CD8-positive, alpha-beta memory T cell (primary cell): Measurements from ENCODE around the gene NAT9. TPM values are rescaled to one million over a fixed set of nuclear protein-coding genes. Genes with fewer than 3 reads are reported as not detected.

ENCODE experiments used
- CTCF ChIA-PET: fragments of 350-600 bp; sonication (Branson Sonifier 250); formaldehyde crosslinking; loops from one replicate; lab custom pipeline; 2021; ENCODE audit warnings: antibody characterized with exemption; lab: Charles Lee
- POLR2A ChIA-PET: fragments of 350-600 bp; sonication (Branson Sonifier 250); formaldehyde crosslinking; loops from one replicate; lab custom pipeline; 2021; ENCODE audit warnings: antibody characterized with exemption; lab: Charles Lee
- DNase-seq, 5 donors: peaks; one replicate each; pipeline versions ENCODE4 v3.0.0 to v3.0.0-alpha.2; 2020 to 2022; ENCODE audit warnings: mixed read lengths in 1 of 5
- H3K27ac ChIP-seq: one replicate; pipeline ENCODE4 v1.7.0; 2013; ENCODE audit warnings: low read depth, mild to moderate bottlenecking, low read length, moderate library complexity
- H3K27me3 ChIP-seq: 2 replicates; pipeline ENCODE4 v1.7.0; 2013; ENCODE audit warnings: low read length, mild to moderate bottlenecking; ENCODE audit not compliant: insufficient read depth, poor library complexity, severe bottlenecking
- H3K36me3 ChIP-seq: 2 replicates; pipeline ENCODE4 v1.7.0; 2013; ENCODE audit warnings: mild to moderate bottlenecking, low read length, moderate library complexity; ENCODE audit not compliant: insufficient read depth
- H3K4me1 ChIP-seq: 2 replicates; pipeline ENCODE4 v1.7.0; 2013; ENCODE audit warnings: mild to moderate bottlenecking, low read length, moderate library complexity; ENCODE audit not compliant: insufficient read depth
- H3K4me3 ChIP-seq: 2 replicates; pipeline ENCODE4 v1.7.0; 2013; ENCODE audit warnings: mild to moderate bottlenecking, low read length
- H3K9me3 ChIP-seq: 2 replicates; pipeline ENCODE4 v1.7.0; 2013; ENCODE audit warnings: mild to moderate bottlenecking, low read length
- H3K27ac Mint-ChIP-seq, 8 donors: one replicate each; pipeline ENCODE4 v1.8.0; 2020 to 2021; ENCODE audit warnings: mixed read lengths in 8 of 8, mild to moderate bottlenecking in 6 of 8, inconsistent platforms in 3 of 8, moderate library complexity in 3 of 8
- H3K27me3 Mint-ChIP-seq, 2 donors: one replicate each; pipeline ENCODE4 v1.8.0; 2020 to 2021; ENCODE audit warnings: mixed read lengths in 2 of 2, mild to moderate bottlenecking in 1 of 2, moderate library complexity in 1 of 2
- H3K36me3 Mint-ChIP-seq, 3 donors: one replicate each; pipeline ENCODE4 v1.8.0; 2020 to 2021; ENCODE audit warnings: mixed read lengths in 3 of 3, inconsistent platforms in 1 of 3, mild to moderate bottlenecking in 1 of 3
- H3K4me1 Mint-ChIP-seq, 3 donors: one replicate each; pipeline ENCODE4 v1.8.0; 2020 to 2021; ENCODE audit warnings: mixed read lengths in 3 of 3, inconsistent platforms in 1 of 3, mild to moderate bottlenecking in 1 of 3
- H3K4me3 Mint-ChIP-seq, 7 donors: one replicate each; pipeline ENCODE4 v1.8.0; 2020 to 2021; ENCODE audit warnings: mixed read lengths in 7 of 7, mild to moderate bottlenecking in 6 of 7, moderate library complexity in 4 of 7, inconsistent platforms in 2 of 7
- H3K9me3 Mint-ChIP-seq, 5 donors: one replicate each; pipeline ENCODE4 v1.8.0; 2020 to 2022; ENCODE audit warnings: mixed read lengths in 5 of 5, mild to moderate bottlenecking in 3 of 5, moderate library complexity in 2 of 5, inconsistent platforms in 1 of 5
- polyA plus RNA-seq: library from polyadenylated mRNA; unstranded; fragments of 300-500 nt; fragmentation: Illumina TruSeq; gene quantifications from one replicate; pipeline ENCODE4 v1.2.3, GENCODE V29; 2021
- total RNA-seq, 2 experiments: library from RNA; stranded (reverse); gene quantifications; one replicate each; pipeline ENCODE4 v1.2.3, GENCODE V29; 2021

Gene NAT9
- total and polyA plus RNA-seq, 3 experiments from 2014 or later, result 17.1 to 44.5 (median 42.7) TPM

DNA sequence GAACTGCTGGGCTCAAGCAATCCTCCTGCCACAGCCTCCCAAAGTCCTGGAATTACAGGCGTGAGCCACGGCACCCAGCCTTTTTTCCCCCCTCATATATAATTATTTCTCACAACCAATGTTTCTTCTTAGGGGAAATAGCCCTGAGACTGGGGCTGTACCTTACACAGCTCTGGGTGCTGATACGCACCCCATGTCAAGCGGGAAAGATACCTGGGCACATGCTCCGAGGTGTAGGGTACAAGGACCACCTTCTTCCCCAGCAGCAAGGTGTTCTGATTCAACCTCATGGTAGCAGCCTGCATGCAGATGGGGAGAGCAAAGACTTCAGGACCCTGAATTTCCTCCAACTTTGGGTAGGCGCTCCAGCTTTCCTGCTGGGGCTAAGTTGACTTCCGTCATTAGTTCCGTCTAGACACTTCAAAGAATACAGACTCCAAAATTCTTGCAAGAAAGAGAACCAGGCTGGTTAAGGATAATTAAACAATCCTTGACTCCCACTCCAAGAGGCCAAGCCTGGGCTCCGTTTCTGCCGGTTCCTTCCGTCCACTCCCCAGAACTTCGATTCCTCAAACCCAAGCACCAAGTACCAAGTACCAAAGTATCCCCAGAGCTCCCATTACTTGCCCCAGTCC lies 619 bp downstream of the NAT9 start:
- no peaks in the 10 kb centered on the region for H3K27me3 ChIP-seq
- peaks cover 0 to 2% of the 10 kb centered on the region in 2 donors for H3K27me3 Mint-ChIP-seq
- ChIA-PET POLR2A (interaction anchor here (1.5 to 2.1 kb wide), 3 partner anchors 26 to 39 kb away, joined by 5 to 11 read pairs (median 6); partner anchors contain the start of gene RAB37), CTCF (interaction anchor here (1.1 to 13.7 kb wide), 7 partner anchors 15 to 118 kb away, joined by 5 to 214 read pairs (median 7); partner anchors contain the start of genes NHERF1 and RAB37)
- H3K36me3 ChIP-seq, result peaks cover 26% of the 10 kb centered on the region
- peaks cover 0 to 47% (median 9%) of the 10 kb centered on the region in 3 donors for H3K36me3 Mint-ChIP-seq
- H3K4me1 ChIP-seq, result peaks cover 58% of the 10 kb centered on the region
- peak overlapping the region; percentile 91 for H3K4me3 ChIP-seq
- no peak for DNase-seq
- H3K4me3 Mint-ChIP-seq, result peak overlapping the region; percentile 97 to 99 (median 98)
- H3K9me3 ChIP-seq, result no peaks in the 10 kb centered on the region
- H3K27ac Mint-ChIP-seq, result peak overlapping the region; percentile 93 to 98 (median 98)
- H3K4me1 Mint-ChIP-seq, result peaks cover 58 to 79% (median 78%) of the 10 kb centered on the region in 3 donors
- no peaks in the 10 kb centered on the region for H3K9me3 Mint-ChIP-seq
- peak overlapping the region; percentile 73 for H3K27ac ChIP-seq

DNA sequence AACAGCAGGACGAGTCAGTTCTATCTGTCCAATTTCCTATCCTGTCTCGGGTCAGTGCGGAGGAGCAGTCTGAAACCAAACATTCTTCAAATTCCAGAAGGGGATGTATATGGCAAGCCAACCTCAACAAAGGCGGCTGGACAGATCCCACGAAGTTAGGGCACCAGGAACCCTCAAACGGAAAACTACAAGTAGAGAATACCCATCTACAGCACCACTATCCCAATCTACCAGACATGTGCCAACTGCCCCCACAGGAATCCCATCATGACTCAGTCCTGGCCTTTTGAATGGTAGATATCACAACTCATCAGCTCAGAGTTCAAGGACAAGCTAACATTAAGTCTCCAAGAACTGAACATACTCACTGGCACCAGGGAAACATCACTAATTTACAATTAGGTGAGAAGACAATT lies 2.3 kb downstream of the NAT9 start:
- Mint-ChIP-seq H3K4me3 (peak overlapping the region; percentile 5 to 91 (median 70)), H3K9me3 (no peaks in the 10 kb centered on the region), H3K36me3 (peaks cover 0 to 60% (median 7%) of the 10 kb centered on the region in 3 donors), H3K27ac (peak overlapping the region; percentile 26 to 85 (median 66)), H3K27me3 (peaks cover 0 to 2% of the 10 kb centered on the region in 2 donors), H3K4me1 (peaks cover 50 to 76% (median 69%) of the 10 kb centered on the region in 3 donors)
- POLR2A ChIA-PET, result interaction anchor here (0.6 to 1.1 kb wide), 3 partner anchors 17 to 97 kb away, joined by 3 to 6 read pairs (median 3); no protein-coding TSS in a partner anchor
- no peak for DNase-seq
- CTCF ChIA-PET, result interaction anchor here (0.9 to 13.7 kb wide), 6 partner anchors 17 to 116 kb away, joined by 4 to 214 read pairs (median 30); partner anchors contain the start of gene NHERF1
- Histone ChIP-seq H3K4me3 (no peak overlapping the region), H3K36me3 (peaks cover 41% of the 10 kb centered on the region), H3K4me1 (peaks cover 52% of the 10 kb centered on the region), H3K27me3 (no peaks in the 10 kb centered on the region), H3K9me3 (no peaks in the 10 kb centered on the region), H3K27ac (no peak overlapping the region)

DNA sequence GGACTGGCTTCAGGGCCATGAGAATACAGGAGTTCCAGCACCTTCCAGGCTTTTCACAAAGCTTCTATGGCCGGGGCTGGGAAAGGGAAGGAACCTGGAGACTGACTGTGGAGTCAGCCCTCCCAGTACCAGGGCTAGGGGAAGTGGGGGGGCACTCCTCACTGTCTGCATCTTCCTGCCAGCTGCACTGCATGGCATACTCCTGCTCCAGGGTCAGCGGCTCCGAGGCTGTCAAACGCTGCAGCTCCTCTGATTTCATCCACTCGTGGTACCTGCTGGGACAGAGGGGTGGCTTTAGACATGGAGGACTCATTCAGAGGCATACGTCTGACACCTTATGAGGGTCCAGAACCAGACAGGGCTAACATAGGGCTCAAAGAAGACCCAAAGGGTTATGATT lies 2.7 kb downstream of the NAT9 start:
- H3K36me3 ChIP-seq, result peaks cover 45% of the 10 kb centered on the region
- Mint-ChIP-seq H3K4me3 (peak overlapping the region in 4 of 7 donors; percentile 15 to 91 (median 70)), H3K4me1 (peaks cover 53 to 76% (median 70%) of the 10 kb centered on the region in 3 donors), H3K36me3 (peaks cover 0 to 63% (median 11%) of the 10 kb centered on the region in 3 donors), H3K27ac (peak overlapping the region in 6 of 8 donors; percentile 24 to 85 (median 72)), H3K9me3 (no peaks in the 10 kb centered on the region), H3K27me3 (peaks cover 0 to 2% of the 10 kb centered on the region in 2 donors)
- ChIA-PET POLR2A (no interaction called here), CTCF (interaction anchor here (0.9 to 13.7 kb wide), 5 partner anchors 17 to 116 kb away, joined by 3 to 214 read pairs (median 52); partner anchors contain the start of gene NHERF1)
- DNase-seq, result no peak
- no peak overlapping the region for H3K4me3 ChIP-seq
- peaks cover 48% of the 10 kb centered on the region for H3K4me1 ChIP-seq
- H3K27me3 ChIP-seq, result no peaks in the 10 kb centered on the region
- no peak overlapping the region for H3K27ac ChIP-seq
- H3K9me3 ChIP-seq, result no peaks in the 10 kb centered on the region

DNA sequence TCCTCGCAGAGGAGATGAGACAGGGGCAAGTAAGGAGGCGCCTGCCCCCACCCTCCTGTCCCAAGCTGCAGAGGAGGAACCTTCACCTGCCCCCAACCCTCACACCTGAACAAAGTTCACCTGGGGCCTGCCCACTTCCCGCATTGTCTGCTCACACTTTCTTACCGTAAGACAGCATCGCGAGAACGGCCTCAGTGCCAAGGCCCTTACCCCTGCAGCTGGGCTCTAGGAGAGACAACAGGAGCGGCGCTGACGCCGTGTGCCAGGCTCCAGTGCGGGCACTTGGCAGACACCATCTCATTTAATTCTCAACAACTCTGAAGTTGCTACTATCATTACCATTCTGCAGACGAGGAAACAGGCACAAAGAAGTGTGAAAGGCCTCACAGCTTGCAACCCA lies 4.1 kb downstream of the NAT9 start:
- Mint-ChIP-seq H3K27me3 (peaks cover 0 to 2% of the 10 kb centered on the region in 2 donors), H3K4me1 (peaks cover 45 to 66% (median 62%) of the 10 kb centered on the region in 3 donors), H3K36me3 (peaks cover 0 to 74% (median 11%) of the 10 kb centered on the region in 3 donors), H3K9me3 (no peaks in the 10 kb centered on the region), H3K4me3 (no peak overlapping the region), H3K27ac (peak overlapping the region in 6 of 8 donors; percentile 10 to 95 (median 82))
- Histone ChIP-seq H3K9me3 (no peaks in the 10 kb centered on the region), H3K4me3 (no peak overlapping the region), H3K36me3 (peaks cover 59% of the 10 kb centered on the region), H3K4me1 (peaks cover 35% of the 10 kb centered on the region), H3K27ac (no peak overlapping the region), H3K27me3 (no peaks in the 10 kb centered on the region)
- ChIA-PET CTCF (interaction anchor here (1.0 to 13.7 kb wide), 7 partner anchors 8 to 115 kb away, joined by 3 to 214 read pairs (median 30); partner anchors contain the start of genes NHERF1 and RAB37), POLR2A (interaction anchor here (1.3 to 3.3 kb wide), 3 partner anchors 12 to 30 kb away, joined by 4 to 22 read pairs (median 6); no protein-coding TSS in a partner anchor)
- DNase-seq, result no peak

DNA sequence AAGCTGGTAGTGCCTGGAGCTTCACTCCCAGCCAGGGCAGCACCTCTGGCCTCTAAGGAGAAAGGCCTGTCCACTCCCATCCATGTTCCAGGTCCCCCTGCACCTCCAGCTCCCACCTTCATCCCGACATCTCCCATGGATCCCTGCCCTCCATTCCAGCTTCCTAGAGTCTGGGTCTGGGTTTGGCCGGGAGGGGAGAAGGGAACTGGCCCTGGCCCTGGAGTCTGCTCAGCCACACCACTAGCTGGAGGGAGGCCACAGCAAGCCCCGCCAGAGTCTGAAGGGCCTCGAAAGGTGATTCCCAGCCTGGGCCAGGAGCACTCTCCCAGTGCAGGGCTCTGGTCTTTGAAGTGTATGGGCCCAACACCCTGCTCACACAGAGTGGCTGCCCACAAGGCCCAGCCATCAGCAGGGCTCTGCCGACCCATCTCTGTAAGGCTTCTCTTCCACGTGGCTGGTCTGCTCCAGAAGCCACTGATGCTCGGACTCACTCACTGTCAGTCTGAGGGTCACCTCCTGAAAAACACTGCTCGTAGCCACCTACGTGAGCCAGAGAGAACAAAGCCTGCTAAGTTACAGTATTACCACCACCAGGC lies 4.7 kb downstream of the NAT9 start:
- H3K36me3 ChIP-seq, result peaks cover 62% of the 10 kb centered on the region
- Mint-ChIP-seq H3K27ac (peak overlapping the region in 7 of 8 donors; percentile 10 to 99 (median 80)), H3K4me1 (peaks cover 43 to 63% (median 56%) of the 10 kb centered on the region in 3 donors), H3K4me3 (no peak overlapping the region), H3K36me3 (peaks cover 0 to 78% (median 11%) of the 10 kb centered on the region in 3 donors), H3K27me3 (peaks cover 0 to 2% of the 10 kb centered on the region in 2 donors), H3K9me3 (no peaks in the 10 kb centered on the region)
- no peak for DNase-seq
- no peak overlapping the region for H3K27ac ChIP-seq
- no peaks in the 10 kb centered on the region for H3K9me3 ChIP-seq
- ChIA-PET CTCF (interaction anchor here (0.7 to 13.7 kb wide), 13 partner anchors 8 to 114 kb away, joined by 3 to 214 read pairs (median 17); partner anchors contain the start of genes NHERF1 and RAB37), POLR2A (interaction anchor here (0.5 to 3.3 kb wide), 11 partner anchors 9 to 114 kb away, joined by 3 to 22 read pairs (median 4); partner anchors contain the start of gene RAB37)
- H3K4me3 ChIP-seq, result no peak overlapping the region
- H3K27me3 ChIP-seq, result no peaks in the 10 kb centered on the region
- H3K4me1 ChIP-seq, result peaks cover 29% of the 10 kb centered on the region

DNA sequence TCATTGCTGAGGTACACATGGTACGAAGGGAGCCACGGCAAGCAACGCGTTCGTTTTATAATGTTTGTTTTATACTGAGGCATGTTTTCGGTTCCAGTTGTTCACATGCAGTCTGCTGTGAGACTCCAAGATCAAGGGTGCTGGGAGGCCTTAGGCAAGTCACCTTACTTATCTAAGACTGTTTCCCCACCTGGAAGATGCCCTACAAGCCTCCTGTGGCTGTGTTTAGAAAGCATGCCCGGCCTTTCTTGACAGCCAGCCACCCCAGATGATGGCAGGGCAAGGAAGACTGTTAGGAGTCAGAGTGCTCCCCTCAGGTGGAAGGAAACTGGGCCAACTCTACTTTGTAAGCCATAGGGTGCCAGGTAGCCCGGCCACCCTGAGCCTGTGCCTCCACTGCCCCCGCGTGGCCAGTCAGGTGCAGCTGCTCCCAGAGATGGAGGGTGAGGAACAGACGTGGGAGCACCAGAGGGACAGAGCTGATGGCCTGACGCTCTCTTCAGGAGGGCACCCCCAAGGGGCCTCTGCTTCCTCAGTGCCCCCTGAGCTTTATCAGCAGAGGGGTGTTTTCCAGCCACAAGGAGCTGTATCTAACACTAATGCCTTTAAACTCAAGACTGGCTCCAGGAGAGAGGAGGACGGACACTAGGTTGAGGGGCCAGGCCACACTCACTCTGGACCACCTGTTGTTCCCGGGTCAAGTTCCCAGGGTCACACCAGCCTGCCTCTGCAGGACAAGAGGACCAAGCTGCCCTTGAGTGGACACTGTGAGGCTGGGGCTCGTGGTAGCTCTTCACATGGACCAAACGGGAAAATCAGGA lies 5.4 kb downstream of the NAT9 start:
- H3K36me3 Mint-ChIP-seq, result peaks cover 0 to 78% (median 13%) of the 10 kb centered on the region in 3 donors
- no peak overlapping the region for H3K27ac ChIP-seq
- H3K4me1 ChIP-seq, result peaks cover 27% of the 10 kb centered on the region
- ChIA-PET CTCF (interaction anchor here (0.7 to 13.7 kb wide), 13 partner anchors 9 to 114 kb away, joined by 3 to 214 read pairs (median 17); partner anchors contain the start of genes NHERF1 and RAB37), POLR2A (interaction anchor here (0.5 to 3.3 kb wide), 12 partner anchors 9 to 113 kb away, joined by 3 to 22 read pairs (median 4); partner anchors contain the start of gene RAB37)
- H3K9me3 ChIP-seq, result no peaks in the 10 kb centered on the region
- no peaks in the 10 kb centered on the region for H3K27me3 ChIP-seq
- DNase-seq, result peak; percentile 65 to 86 (median 73)
- no peak overlapping the region for H3K4me3 ChIP-seq
- H3K27me3 Mint-ChIP-seq, result peaks cover 0 to 2% of the 10 kb centered on the region in 2 donors
- H3K4me1 Mint-ChIP-seq, result peaks cover 38 to 61% (median 54%) of the 10 kb centered on the region in 3 donors
- H3K4me3 Mint-ChIP-seq, result peak overlapping the region in 2 of 7 donors; percentile 36 to 83
- peaks cover 67% of the 10 kb centered on the region for H3K36me3 ChIP-seq
- no peaks in the 10 kb centered on the region for H3K9me3 Mint-ChIP-seq
- peak overlapping the region; percentile 65 to 99 (median 82) for H3K27ac Mint-ChIP-seq
